WTC11 (cell line): ENCODE results near the gene TTC33. TPM values are rescaled to one million over a fixed set of nuclear protein-coding genes. Genes with fewer than 3 reads are reported as not detected.
"Not testable (repeated sequence)": the region's sequence is repeated elsewhere in the genome, so short reads cannot be mapped to it uniquely, and the experiment has no call there.

ENCODE experiments used
- ATAC-seq: fragments of 200-7000 bp; cut with Tn5 transposase; 2 replicates; pipeline ENCODE4 v1.10.0; 2021; ENCODE audit warnings: mild to moderate bottlenecking, moderate library complexity
- CTCF ChIA-PET: fragments of 300-600 bp; sonication (Branson Sonifier 250); formaldehyde crosslinking; loops from one replicate; lab custom pipeline; 2021; ENCODE audit warnings: antibody characterized with exemption; lab: Charles Lee
- POLR2A ChIA-PET: fragments of 350-600 bp; sonication (Branson Sonifier 250); formaldehyde crosslinking; loops from one replicate; lab custom pipeline; 2021; ENCODE audit warnings: antibody characterized with exemption; lab: Charles Lee
- DNase-seq: peaks from one replicate; pipeline ENCODE4 v3.0.0; 2021; ENCODE audit warnings: low spot score
- H3K27ac Mint-ChIP-seq: 2 replicates; pipeline ENCODE4 v1.8.0; 2021; ENCODE audit warnings: mixed read lengths
- H3K27me3 Mint-ChIP-seq: 2 replicates; pipeline ENCODE4 v1.8.0; 2021; ENCODE audit warnings: low read depth, mild to moderate bottlenecking, moderate library complexity, mixed read lengths
- H3K36me3 Mint-ChIP-seq: 2 replicates; pipeline ENCODE4 v1.8.0; 2021; ENCODE audit warnings: mixed read lengths
- H3K4me1 Mint-ChIP-seq: 2 replicates; pipeline ENCODE4 v1.8.0; 2022; ENCODE audit warnings: mixed read lengths
- H3K4me3 Mint-ChIP-seq: 2 replicates; pipeline ENCODE4 v1.8.0; 2021; ENCODE audit warnings: mild to moderate bottlenecking, moderate library complexity, mixed read lengths
- H3K9me3 Mint-ChIP-seq: 2 replicates; pipeline ENCODE4 v1.8.0; 2021; ENCODE audit warnings: mixed read lengths
- CREB1 ChIP-seq: sonication (generic); formaldehyde crosslinking; IDR thresholded peaks from 2 replicates; pipeline ENCODE4 v1.8.0; 2023; ENCODE audit warnings: mild to moderate bottlenecking, missing genetic modification reagents
- EMX1 ChIP-seq: fragments of 250-450 bp; sonication (Bioruptor Pico); IDR thresholded peaks from 2 replicates; pipeline ENCODE4 v1.8.0; 2021; ENCODE audit warnings: mild to moderate bottlenecking
- FOXK1 ChIP-seq: sonication (generic); formaldehyde crosslinking; IDR thresholded peaks from 2 replicates; pipeline ENCODE4 v1.8.0; 2022; ENCODE audit warnings: mild to moderate bottlenecking, moderate library complexity, missing genetic modification reagents
- FOXP1 ChIP-seq: sonication (generic); formaldehyde crosslinking; IDR thresholded peaks from 2 replicates; pipeline ENCODE4 v1.8.0; 2022; ENCODE audit warnings: missing genetic modification reagents, mild to moderate bottlenecking, moderate library complexity, borderline replicate concordance
- GTF2I ChIP-seq: fragments of 250-450 bp; sonication (Bioruptor Pico); conservative IDR thresholded peaks from 2 replicates; pipeline ENCODE4 v1.4.0; 2021; ENCODE audit warnings: mild to moderate bottlenecking
- JAZF1 ChIP-seq: fragments of 250-450 bp; sonication (Bioruptor Pico); IDR thresholded peaks from 2 replicates; pipeline ENCODE4 v1.9.0; 2021; ENCODE audit warnings: moderate library complexity, mild to moderate bottlenecking, inconsistent platforms
- NFE2L1 ChIP-seq: sonication (generic); formaldehyde crosslinking; IDR thresholded peaks from 2 replicates; pipeline ENCODE4 v1.8.1; 2023; ENCODE audit warnings: missing genetic modification reagents
- OVOL2 ChIP-seq: fragments of 250-450 bp; sonication (Bioruptor Pico); IDR thresholded peaks from 2 replicates; pipeline ENCODE4 v1.9.0; 2021; ENCODE audit warnings: mild to moderate bottlenecking, borderline replicate concordance
- PRRX2 ChIP-seq: fragments of 250-450 bp; sonication (Bioruptor Pico); IDR thresholded peaks from 2 replicates; pipeline ENCODE4 v1.8.0; 2021; ENCODE audit warnings: mild to moderate bottlenecking
- SMAD3 ChIP-seq: sonication (generic); formaldehyde crosslinking; IDR thresholded peaks from 2 replicates; pipeline ENCODE4 v1.8.0; 2022; ENCODE audit warnings: missing genetic modification reagents, mild to moderate bottlenecking, borderline replicate concordance
- SP1 ChIP-seq: sonication (generic); formaldehyde crosslinking; conservative IDR thresholded peaks from 2 replicates; pipeline ENCODE4 v1.8.1; 2022; ENCODE audit warnings: missing genetic modification reagents
- TCF7 ChIP-seq: sonication (generic); formaldehyde crosslinking; IDR thresholded peaks from 2 replicates; pipeline ENCODE4 v1.8.0; 2022; ENCODE audit warnings: mild to moderate bottlenecking, low read depth, missing genetic modification reagents, moderate library complexity
- TEAD1 ChIP-seq: sonication (generic); formaldehyde crosslinking; IDR thresholded peaks from 2 replicates; pipeline ENCODE4 v1.8.0; 2022; ENCODE audit warnings: mild to moderate bottlenecking, missing genetic modification reagents
- ZBTB21 ChIP-seq: sonication (generic); formaldehyde crosslinking; IDR thresholded peaks from 2 replicates; pipeline ENCODE4 v1.8.1; 2023; ENCODE audit warnings: mild to moderate bottlenecking, missing genetic modification reagents, borderline replicate concordance
- ZNF138 ChIP-seq: sonication (generic); formaldehyde crosslinking; conservative IDR thresholded peaks from 2 replicates; pipeline ENCODE4 v1.8.1; 2022; ENCODE audit warnings: mild to moderate bottlenecking, moderate library complexity, missing genetic modification reagents
- ZNF219 ChIP-seq: sonication (generic); formaldehyde crosslinking; IDR thresholded peaks from 2 replicates; pipeline ENCODE4 v1.8.0; 2023; ENCODE audit warnings: missing genetic modification reagents, mild to moderate bottlenecking, borderline replicate concordance
- ZNF232 ChIP-seq: sonication (generic); formaldehyde crosslinking; IDR thresholded peaks from 2 replicates; pipeline ENCODE4 v1.8.0; 2022; ENCODE audit warnings: mild to moderate bottlenecking, missing genetic modification reagents
- ZNF671 ChIP-seq: fragments of 250-450 bp; sonication (Bioruptor Pico); IDR thresholded peaks from 2 replicates; pipeline ENCODE4 v1.8.0; 2021; ENCODE audit warnings: mild to moderate bottlenecking
- total RNA-seq: library from RNA; stranded (reverse); gene quantifications from 3 replicates; pipeline ENCODE4 v1.2.3, GENCODE V29; 2021
- TF ChIP-seq, protein P1 (sequence below): sonication (generic); formaldehyde crosslinking; IDR thresholded peaks from 2 replicates; pipeline ENCODE4 v1.8.1; 2022; ENCODE audit warnings: low read depth, missing genetic modification reagents, borderline replicate concordance
- TF ChIP-seq, protein P2 (sequence below): sonication (generic); formaldehyde crosslinking; IDR thresholded peaks from 2 replicates; pipeline ENCODE4 v1.8.0; 2022; ENCODE audit warnings: mild to moderate bottlenecking, missing genetic modification reagents
- TF ChIP-seq, protein P3 (sequence below): fragments of 250-450 bp; sonication (Bioruptor Pico); IDR thresholded peaks from 2 replicates; pipeline ENCODE4 v1.9.0; 2021; ENCODE audit warnings: mild to moderate bottlenecking
- TF ChIP-seq, protein P4 (sequence below): sonication (generic); formaldehyde crosslinking; IDR thresholded peaks from 2 replicates; pipeline ENCODE4 v1.8.0; 2023; ENCODE audit warnings: missing genetic modification reagents
- TF ChIP-seq, protein P5 (sequence below): sonication (generic); formaldehyde crosslinking; IDR thresholded peaks from 2 replicates; pipeline ENCODE4 v1.8.1; 2022; ENCODE audit warnings: mild to moderate bottlenecking, missing genetic modification reagents, moderate library complexity, borderline replicate concordance
- TF ChIP-seq, protein P6 (sequence below): sonication (generic); formaldehyde crosslinking; IDR thresholded peaks from 2 replicates; pipeline ENCODE4 v1.8.1; 2022; ENCODE audit warnings: mild to moderate bottlenecking, moderate library complexity, missing genetic modification reagents
- TF ChIP-seq, protein P7 (sequence below): fragments of 250-450 bp; sonication (Bioruptor Pico); conservative IDR thresholded peaks from 2 replicates; pipeline ENCODE4 v1.9.0; 2021; ENCODE audit warnings: mild to moderate bottlenecking

TTC33 gene
- total RNA-seq, 1 experiment from 2014 or later: 9.2 TPM

DNA sequence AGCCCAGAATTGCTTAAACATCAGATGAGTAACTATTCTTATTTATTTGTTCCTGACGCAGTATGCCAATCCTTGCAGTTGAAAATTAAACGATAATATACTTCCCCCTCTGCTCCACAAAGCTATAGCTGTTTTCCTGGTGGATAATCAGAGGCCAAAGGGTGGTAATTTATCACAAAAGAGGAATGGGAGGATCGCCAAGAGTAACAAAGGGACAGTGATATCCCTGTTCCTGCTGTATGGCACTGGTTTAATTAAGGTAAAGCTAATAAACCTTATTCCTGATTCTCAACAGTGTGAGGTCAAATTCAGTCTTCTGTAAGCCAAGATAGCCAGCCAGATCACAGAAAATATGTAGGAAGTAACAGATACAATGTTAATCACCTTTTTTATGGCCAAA is 109.5 kb downstream of the TTC33 start:
- POLR2A ChIA-PET: no interaction called here
- H3K27me3 Mint-ChIP-seq: no peaks in the 10 kb centered on the region
- CTCF ChIA-PET: no interaction called here
- H3K9me3 Mint-ChIP-seq: peaks cover 8% of the 10 kb centered on the region
- H3K4me1 Mint-ChIP-seq: no peaks in the 10 kb centered on the region
- DNase-seq (no peak), ATAC-seq (no peak)
- no peaks in the 10 kb centered on the region for H3K36me3 Mint-ChIP-seq
- TF ChIP-seq, protein P1, sequence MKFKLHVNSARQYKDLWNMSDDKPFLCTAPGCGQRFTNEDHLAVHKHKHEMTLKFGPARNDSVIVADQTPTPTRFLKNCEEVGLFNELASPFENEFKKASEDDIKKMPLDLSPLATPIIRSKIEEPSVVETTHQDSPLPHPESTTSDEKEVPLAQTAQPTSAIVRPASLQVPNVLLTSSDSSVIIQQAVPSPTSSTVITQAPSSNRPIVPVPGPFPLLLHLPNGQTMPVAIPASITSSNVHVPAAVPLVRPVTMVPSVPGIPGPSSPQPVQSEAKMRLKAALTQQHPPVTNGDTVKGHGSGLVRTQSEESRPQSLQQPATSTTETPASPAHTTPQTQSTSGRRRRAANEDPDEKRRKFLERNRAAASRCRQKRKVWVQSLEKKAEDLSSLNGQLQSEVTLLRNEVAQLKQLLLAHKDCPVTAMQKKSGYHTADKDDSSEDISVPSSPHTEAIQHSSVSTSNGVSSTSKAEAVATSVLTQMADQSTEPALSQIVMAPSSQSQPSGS (CRISPR knock-in tag): no peak
- TF ChIP-seq PRRX2: no peak
- no peak for TF ChIP-seq FOXK1 (CRISPR knock-in tag)
- no peak for TF ChIP-seq CREB1 (CRISPR knock-in tag)
- TF ChIP-seq, protein P2, sequence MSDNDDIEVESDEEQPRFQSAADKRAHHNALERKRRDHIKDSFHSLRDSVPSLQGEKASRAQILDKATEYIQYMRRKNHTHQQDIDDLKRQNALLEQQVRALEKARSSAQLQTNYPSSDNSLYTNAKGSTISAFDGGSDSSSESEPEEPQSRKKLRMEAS (CRISPR knock-in tag): no peak
- TF ChIP-seq GTF2I (CRISPR knock-in tag): no peak
- TF ChIP-seq, protein P3, sequence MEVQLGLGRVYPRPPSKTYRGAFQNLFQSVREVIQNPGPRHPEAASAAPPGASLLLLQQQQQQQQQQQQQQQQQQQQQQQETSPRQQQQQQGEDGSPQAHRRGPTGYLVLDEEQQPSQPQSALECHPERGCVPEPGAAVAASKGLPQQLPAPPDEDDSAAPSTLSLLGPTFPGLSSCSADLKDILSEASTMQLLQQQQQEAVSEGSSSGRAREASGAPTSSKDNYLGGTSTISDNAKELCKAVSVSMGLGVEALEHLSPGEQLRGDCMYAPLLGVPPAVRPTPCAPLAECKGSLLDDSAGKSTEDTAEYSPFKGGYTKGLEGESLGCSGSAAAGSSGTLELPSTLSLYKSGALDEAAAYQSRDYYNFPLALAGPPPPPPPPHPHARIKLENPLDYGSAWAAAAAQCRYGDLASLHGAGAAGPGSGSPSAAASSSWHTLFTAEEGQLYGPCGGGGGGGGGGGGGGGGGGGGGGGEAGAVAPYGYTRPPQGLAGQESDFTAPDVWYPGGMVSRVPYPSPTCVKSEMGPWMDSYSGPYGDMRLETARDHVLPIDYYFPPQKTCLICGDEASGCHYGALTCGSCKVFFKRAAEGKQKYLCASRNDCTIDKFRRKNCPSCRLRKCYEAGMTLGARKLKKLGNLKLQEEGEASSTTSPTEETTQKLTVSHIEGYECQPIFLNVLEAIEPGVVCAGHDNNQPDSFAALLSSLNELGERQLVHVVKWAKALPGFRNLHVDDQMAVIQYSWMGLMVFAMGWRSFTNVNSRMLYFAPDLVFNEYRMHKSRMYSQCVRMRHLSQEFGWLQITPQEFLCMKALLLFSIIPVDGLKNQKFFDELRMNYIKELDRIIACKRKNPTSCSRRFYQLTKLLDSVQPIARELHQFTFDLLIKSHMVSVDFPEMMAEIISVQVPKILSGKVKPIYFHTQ (CRISPR knock-in tag): no peak
- no peak for TF ChIP-seq ZBTB21 (CRISPR knock-in tag)
- no peak for TF ChIP-seq ZNF219 (CRISPR knock-in tag)
- TF ChIP-seq SP1: no peak
- TF ChIP-seq ZNF671 (CRISPR knock-in tag): no peak
- H3K4me3 Mint-ChIP-seq: no peak overlapping the region
- H3K27ac Mint-ChIP-seq: no peak overlapping the region

DNA sequence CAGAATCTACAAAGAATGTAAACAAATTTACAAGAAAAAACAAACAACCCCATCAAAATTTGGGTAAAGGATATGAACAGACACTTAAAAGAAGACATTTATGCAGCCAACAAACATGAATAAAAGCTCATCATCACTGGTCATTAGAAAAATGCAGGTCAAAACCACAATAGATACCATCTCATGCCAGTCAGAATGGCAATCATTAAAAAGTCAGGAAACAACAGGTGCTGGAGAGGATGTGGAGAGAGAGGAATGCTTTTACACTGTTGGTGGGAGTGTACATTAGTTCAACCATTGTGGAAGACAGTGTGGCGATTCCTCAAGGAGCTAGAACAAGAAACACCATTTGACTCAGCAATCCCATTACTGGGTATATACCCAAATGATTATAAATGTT is 116.2 kb downstream of the TTC33 start:
- ATAC-seq, DNase-seq, H3K27ac Mint-ChIP-seq, POLR2A ChIA-PET, H3K27me3 Mint-ChIP-seq, H3K4me1 Mint-ChIP-seq, H3K4me3 Mint-ChIP-seq, CTCF ChIA-PET, H3K36me3 Mint-ChIP-seq: not testable (repeated sequence)
- peaks cover 63% of the 10 kb centered on the region for H3K9me3 Mint-ChIP-seq

DNA sequence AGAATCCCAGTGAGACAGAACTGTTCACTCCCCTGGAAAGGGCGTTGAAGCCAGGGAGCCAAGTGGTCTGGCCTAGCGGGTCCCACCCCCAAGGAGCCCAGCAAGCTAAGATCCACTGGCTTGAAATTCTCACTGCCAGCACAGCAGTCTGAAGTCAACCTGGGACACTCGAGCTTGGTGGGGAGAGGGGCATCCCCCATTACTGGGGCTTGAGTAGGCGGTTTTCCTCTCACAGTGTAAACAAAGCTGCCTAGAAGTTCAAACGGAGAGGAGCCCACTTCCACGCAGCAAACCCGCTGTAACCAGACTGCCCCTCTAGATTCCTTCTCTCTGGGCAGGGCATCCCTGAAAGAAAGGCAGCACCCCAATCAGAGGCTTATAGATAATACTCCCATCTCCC is 121.2 kb downstream of the TTC33 start:
- H3K27me3 Mint-ChIP-seq: 0 out of 2 replicates have a peak, but pooled peaks cover 3% of the 10 kb centered on the region
- peaks cover 3% of the 10 kb centered on the region; the same call in 1 of the 2 replicates for H3K4me1 Mint-ChIP-seq
- POLR2A ChIA-PET: no interaction called here
- H3K27ac Mint-ChIP-seq: no peak overlapping the region
- no peak overlapping the region for H3K4me3 Mint-ChIP-seq
- ATAC-seq (no peak), DNase-seq (no peak)
- CTCF ChIA-PET: no interaction called here
- peaks cover 45% of the 10 kb centered on the region for H3K9me3 Mint-ChIP-seq
- H3K36me3 Mint-ChIP-seq: peaks cover 10% of the 10 kb centered on the region
- TF ChIP-seq EMX1 (CRISPR knock-in tag): no peak
- no peak for TF ChIP-seq FOXP1 (CRISPR knock-in tag)
- TF ChIP-seq, protein P4, sequence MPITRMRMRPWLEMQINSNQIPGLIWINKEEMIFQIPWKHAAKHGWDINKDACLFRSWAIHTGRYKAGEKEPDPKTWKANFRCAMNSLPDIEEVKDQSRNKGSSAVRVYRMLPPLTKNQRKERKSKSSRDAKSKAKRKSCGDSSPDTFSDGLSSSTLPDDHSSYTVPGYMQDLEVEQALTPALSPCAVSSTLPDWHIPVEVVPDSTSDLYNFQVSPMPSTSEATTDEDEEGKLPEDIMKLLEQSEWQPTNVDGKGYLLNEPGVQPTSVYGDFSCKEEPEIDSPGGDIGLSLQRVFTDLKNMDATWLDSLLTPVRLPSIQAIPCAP (CRISPR knock-in tag): no peak
- no peak for TF ChIP-seq TEAD1
- no peak for TF ChIP-seq SMAD3 (CRISPR knock-in tag)
- no peak for TF ChIP-seq SP1
- TF ChIP-seq ZNF138 (CRISPR knock-in tag): no peak
- no peak for TF ChIP-seq JAZF1 (CRISPR knock-in tag)
- no peak for TF ChIP-seq NFE2L1 (CRISPR knock-in tag)
- no peak for TF ChIP-seq ZNF232 (CRISPR knock-in tag)
- TF ChIP-seq GTF2I (CRISPR knock-in tag): no peak
- TF ChIP-seq, protein P5, sequence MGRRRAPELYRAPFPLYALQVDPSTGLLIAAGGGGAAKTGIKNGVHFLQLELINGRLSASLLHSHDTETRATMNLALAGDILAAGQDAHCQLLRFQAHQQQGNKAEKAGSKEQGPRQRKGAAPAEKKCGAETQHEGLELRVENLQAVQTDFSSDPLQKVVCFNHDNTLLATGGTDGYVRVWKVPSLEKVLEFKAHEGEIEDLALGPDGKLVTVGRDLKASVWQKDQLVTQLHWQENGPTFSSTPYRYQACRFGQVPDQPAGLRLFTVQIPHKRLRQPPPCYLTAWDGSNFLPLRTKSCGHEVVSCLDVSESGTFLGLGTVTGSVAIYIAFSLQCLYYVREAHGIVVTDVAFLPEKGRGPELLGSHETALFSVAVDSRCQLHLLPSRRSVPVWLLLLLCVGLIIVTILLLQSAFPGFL (CRISPR knock-in tag): no peak
- no peak for TF ChIP-seq PRRX2
- no peak for TF ChIP-seq OVOL2 (CRISPR knock-in tag)
- TF ChIP-seq, protein P6, sequence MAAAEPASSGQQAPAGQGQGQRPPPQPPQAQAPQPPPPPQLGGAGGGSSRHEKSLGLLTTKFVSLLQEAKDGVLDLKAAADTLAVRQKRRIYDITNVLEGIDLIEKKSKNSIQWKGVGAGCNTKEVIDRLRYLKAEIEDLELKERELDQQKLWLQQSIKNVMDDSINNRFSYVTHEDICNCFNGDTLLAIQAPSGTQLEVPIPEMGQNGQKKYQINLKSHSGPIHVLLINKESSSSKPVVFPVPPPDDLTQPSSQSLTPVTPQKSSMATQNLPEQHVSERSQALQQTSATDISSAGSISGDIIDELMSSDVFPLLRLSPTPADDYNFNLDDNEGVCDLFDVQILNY: no peak
- TF ChIP-seq, protein P7, sequence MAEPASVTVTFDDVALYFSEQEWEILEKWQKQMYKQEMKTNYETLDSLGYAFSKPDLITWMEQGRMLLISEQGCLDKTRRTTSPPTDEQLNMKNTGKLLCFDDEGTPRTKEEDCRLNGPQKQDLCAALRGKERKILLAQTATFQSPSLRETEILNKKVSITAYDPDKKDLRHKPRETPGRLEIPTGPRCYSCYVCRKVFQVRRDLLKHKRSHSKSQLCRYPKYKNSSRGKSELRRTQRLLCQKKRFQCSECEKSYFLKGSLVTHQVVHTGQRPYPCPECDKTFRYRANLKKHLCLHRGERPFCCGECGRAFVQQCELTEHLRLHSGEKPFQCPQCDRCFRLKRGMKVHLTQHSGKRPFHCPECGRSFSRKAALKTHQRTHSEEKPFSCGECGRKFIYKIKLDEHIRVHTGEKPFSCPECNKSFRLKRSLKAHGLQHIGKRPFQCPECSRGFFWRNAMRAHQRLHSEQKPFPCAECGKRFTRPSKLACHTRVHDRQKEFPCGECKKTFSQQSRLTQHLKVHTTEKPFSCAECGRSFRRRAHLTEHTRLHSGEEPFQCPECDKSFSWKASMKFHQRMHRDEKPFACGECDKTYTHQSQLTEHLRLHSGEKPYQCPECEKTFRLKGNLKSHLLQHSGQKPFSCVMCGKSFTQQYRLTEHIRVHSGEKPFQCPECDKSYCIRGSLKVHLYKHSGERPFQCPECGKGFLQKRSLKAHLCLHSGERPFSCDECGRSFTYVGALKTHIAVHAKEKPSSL (CRISPR knock-in tag): no peak
- TF ChIP-seq TCF7: no peak
